Vagina (tissue), 1 donor: Measurements from ENCODE around the gene DEFB114. TPM values are rescaled to one million over a fixed set of nuclear protein-coding genes. Genes with fewer than 3 reads are reported as not detected.

Experiments
- total RNA-seq: library from RNA; depleted of rRNA; stranded (reverse); fragments of >200 nt; gene quantifications from one replicate; pipeline ENCODE4 v1.2.3, GENCODE V29; 2016

The DEFB114 gene
- total RNA-seq, 1 donor from 2014 or later, result not detected

Other genes starting within 250 kb of the DEFB114 start
- gene CRISP3, start 219.8 kb downstream of the DEFB114 start, total RNA-seq, result 19.2 TPM
- gene PGK2, start 176.9 kb downstream of the DEFB114 start, total RNA-seq, result not detected
- not detected for gene CRISP1, start 97.6 kb downstream of the DEFB114 start, total RNA-seq
- not detected for gene DEFB113, start 5.5 kb upstream of the DEFB114 start, total RNA-seq
- gene DEFB110, start 57.8 kb upstream of the DEFB114 start, total RNA-seq, result not detected
- not detected for gene DEFB112, start 85.8 kb upstream of the DEFB114 start, total RNA-seq